Fibroblast of pulmonary artery (primary cell): ENCODE results near the gene HOOK1.
"Not testable (repeated sequence)": the region's sequence is repeated elsewhere in the genome, so short reads cannot be mapped to it uniquely, and the experiment has no call there.

Experiments
- DNase-seq: peaks from one replicate; pipeline ENCODE4 v3.0.0-alpha.2; 2010; ENCODE audit warnings: low read depth
- H3K4me3 ChIP-seq: replicated peaks from 2 replicates; pipeline ENCODE4 v1.5.1; 2011; ENCODE audit warnings: low read depth, mild to moderate bottlenecking, control low read depth, low read length, moderate library complexity
- CTCF ChIP-seq: IDR thresholded peaks from 2 replicates; pipeline ENCODE4 v1.5.1; 2011; ENCODE audit warnings: mild to moderate bottlenecking, control low read depth, low read length, inconsistent platforms; ENCODE audit errors: missing control alignments

HOOK1 gene

GRCh38 chr1:59845091-59845490 lies 30.3 kb downstream of the HOOK1 start:
- no peak for TF ChIP-seq CTCF
- H3K4me3 ChIP-seq = no peak overlapping the region
- DNase-seq = no peak

GRCh38 chr1:59846209-59846894 lies 31.6 kb downstream of the HOOK1 start:
- no peak for TF ChIP-seq CTCF
- DNase-seq = no peak
- no peak overlapping the region for H3K4me3 ChIP-seq

DNA sequence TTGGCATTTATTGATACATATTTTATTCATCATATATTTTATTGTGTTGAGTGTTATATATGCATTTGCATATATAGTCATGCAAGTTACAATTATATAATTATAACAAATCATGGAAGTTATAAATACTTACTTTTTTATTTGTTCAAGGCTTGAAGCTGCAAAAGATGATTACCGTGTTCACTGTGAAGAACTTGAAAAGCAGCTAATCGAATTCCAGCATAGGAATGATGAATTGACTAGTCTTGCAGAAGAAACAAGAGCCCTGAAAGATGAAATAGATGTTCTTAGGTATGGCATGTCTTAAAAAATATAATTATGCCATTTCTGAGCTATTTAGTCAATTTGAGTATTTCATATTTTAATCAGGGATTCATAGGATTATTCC lies 32.1 kb downstream of the HOOK1 start:
- TF ChIP-seq CTCF = no peak
- H3K4me3 ChIP-seq = no peak overlapping the region
- no peak for DNase-seq

- TF ChIP-seq CTCF = no peak
- no peak overlapping the region for H3K4me3 ChIP-seq
- DNase-seq = no peak
Observed at GRCh38 chr1:59852117-59852516, 37.4 kb downstream of the HOOK1 start.

- DNase-seq, H3K4me3 ChIP-seq: not testable (repeated sequence)
Observed at GRCh38 chr1:59855297-59855696, 40.5 kb downstream of the HOOK1 start.

GRCh38 chr1:59856725-59857338 lies 42.1 kb downstream of the HOOK1 start:
- DNase-seq = no peak
- TF ChIP-seq CTCF = no peak
- no peak overlapping the region for H3K4me3 ChIP-seq

- TF ChIP-seq CTCF = no peak
- H3K4me3 ChIP-seq = no peak overlapping the region
- no peak for DNase-seq
Observed at GRCh38 chr1:59857679-59858354, 43.1 kb downstream of the HOOK1 start.
